ENCODE results near the gene SCP2D1.

The SCP2D1 gene

GRCh38 chr20:18815194-18815942, 1.8 kb downstream of the SCP2D1 start:
- no peak for DNase-seq (ENCODE audit: low read depth, low spot score)

GRCh38 chr20:18822832-18823231, 9.2 kb downstream of the SCP2D1 start:
- no peak for DNase-seq (ENCODE audit: low read depth, low spot score)

- DNase-seq (ENCODE audit: low read depth, low spot score): no peak
Measured at GRCh38 chr20:18831830-18832499, 18.4 kb downstream of the SCP2D1 start.

GRCh38 chr20:18832546-18833200, 19.1 kb downstream of the SCP2D1 start:
- no peak for DNase-seq (ENCODE audit: low read depth, low spot score)

- DNase-seq (ENCODE audit: low read depth, low spot score): no peak
Measured at GRCh38 chr20:18835466-18836256, 22.1 kb downstream of the SCP2D1 start.

- DNase-seq (ENCODE audit: low read depth, low spot score): no peak
Measured at GRCh38 chr20:18837718-18838117, 24.1 kb downstream of the SCP2D1 start.

- no peak for DNase-seq (ENCODE audit: low read depth, low spot score)
Measured at GRCh38 chr20:18839507-18840247, 26.1 kb downstream of the SCP2D1 start.

GRCh38 chr20:18840248-18840645, 26.7 kb downstream of the SCP2D1 start:
- DNase-seq (ENCODE audit: low read depth, low spot score): no peak

GRCh38 chr20:18845017-18845416, 31.4 kb downstream of the SCP2D1 start:
- DNase-seq (ENCODE audit: low read depth, low spot score): no peak

- no peak for DNase-seq (ENCODE audit: low read depth, low spot score)
Measured at GRCh38 chr20:18847226-18847755, 33.7 kb downstream of the SCP2D1 start.

GRCh38 chr20:18849131-18849530, 35.5 kb downstream of the SCP2D1 start:
- DNase-seq (ENCODE audit: low read depth, low spot score): no peak

GRCh38 chr20:18851629-18852028, 38.0 kb downstream of the SCP2D1 start:
- no peak for DNase-seq (ENCODE audit: low read depth, low spot score)

GRCh38 chr20:18852318-18852717, 38.7 kb downstream of the SCP2D1 start:
- DNase-seq (ENCODE audit: low read depth, low spot score): no peak

GRCh38 chr20:18853216-18853615, 39.6 kb downstream of the SCP2D1 start:
- DNase-seq (ENCODE audit: low read depth, low spot score): no peak

GRCh38 chr20:18853946-18854646, 40.5 kb downstream of the SCP2D1 start:
- DNase-seq (ENCODE audit: low read depth, low spot score): no peak

- no peak for DNase-seq (ENCODE audit: low read depth, low spot score)
Measured at GRCh38 chr20:18855882-18856281, 42.3 kb downstream of the SCP2D1 start.

- DNase-seq (ENCODE audit: low read depth, low spot score): no peak
Measured at GRCh38 chr20:18856873-18857272, 43.3 kb downstream of the SCP2D1 start.

GRCh38 chr20:18857640-18858039, 44.1 kb downstream of the SCP2D1 start:
- no peak for DNase-seq (ENCODE audit: low read depth, low spot score)

- no peak for DNase-seq (ENCODE audit: low read depth, low spot score)
Measured at GRCh38 chr20:18858816-18859215, 45.2 kb downstream of the SCP2D1 start.
